SU-DHL-6 (cell line): ENCODE data around the gene MNX1.

ENCODE experiments used
- H2AFZ ChIP-seq: fragments of 200-600 bp; sonication (generic); 2 replicates; pipeline ENCODE4 v1.6.1; 2014; ENCODE audit warnings: low read depth, mild to moderate bottlenecking, moderate library complexity, mixed read lengths, antibody characterized with exemption, low read length; ENCODE audit not compliant: severe bottlenecking
- H3F3A ChIP-seq: fragments of 200-600 bp; shearing (Covaris generic); 2 replicates; pipeline ENCODE4 v1.6.0; 2016; ENCODE audit warnings: antibody characterized with exemption, mild to moderate bottlenecking; ENCODE audit not compliant: insufficient read depth
- H3K27ac ChIP-seq: fragments of 200-600 bp; sonication (generic); 2 replicates; pipeline ENCODE4 v1.5.1; 2016; ENCODE audit warnings: low read depth, mild to moderate bottlenecking, low read length, moderate library complexity, mixed read lengths
- H3K27me3 ChIP-seq: fragments of 200-600 bp; sonication (generic), shearing (Covaris generic); 2 replicates; pipeline ENCODE4 v1.6.0; 2014; ENCODE audit warnings: mild to moderate bottlenecking, low read length
- H3K36me3 ChIP-seq: fragments of 200-600 bp; sonication (generic); 2 replicates; pipeline ENCODE4 v1.6.1; 2014; ENCODE audit warnings: mild to moderate bottlenecking, low read length, mixed read lengths
- H3K4me2 ChIP-seq: fragments of 300-600, 200-600 bp; shearing (Covaris generic), sonication (generic); 2 replicates; pipeline ENCODE4 v1.6.0; 2014; ENCODE audit warnings: low read length, low read depth, mild to moderate bottlenecking; ENCODE audit not compliant: poor library complexity, severe bottlenecking
- H3K4me3 ChIP-seq: fragments of 200-600 bp; sonication (generic); 2 replicates; pipeline ENCODE4 v1.5.1; 2014; ENCODE audit warnings: antibody characterized with exemption, low read length, mild to moderate bottlenecking, mixed read lengths; ENCODE audit not compliant: insufficient read depth, poor library complexity, severe bottlenecking
- H3K79me2 ChIP-seq: fragments of 200-600 bp; sonication (generic); 2 replicates; pipeline ENCODE4 v1.6.1; 2014; ENCODE audit warnings: mild to moderate bottlenecking, low read length, moderate library complexity; ENCODE audit not compliant: insufficient read depth
- H3K9ac ChIP-seq: fragments of 200-600 bp; sonication (generic); 2 replicates; pipeline ENCODE4 v1.7.0; 2014; ENCODE audit warnings: mild to moderate bottlenecking, low read length
- H3K9me2 ChIP-seq: fragments of 200-600 bp; sonication (generic); replicated peaks from 2 replicates; pipeline ENCODE4 v1.6.1; 2014; ENCODE audit warnings: low read length; ENCODE audit not compliant: insufficient read depth
- H3K9me3 ChIP-seq: fragments of 200-600 bp; sonication (generic); 2 replicates; pipeline ENCODE4 v1.6.1; 2014; ENCODE audit warnings: low read length, mixed read lengths; ENCODE audit not compliant: insufficient read depth
- H4K20me1 ChIP-seq: fragments of 200-600 bp; sonication (generic); 2 replicates; pipeline ENCODE4 v1.6.1; 2014; ENCODE audit warnings: low read depth, mild to moderate bottlenecking, antibody characterized with exemption, low read length, moderate library complexity, mixed read lengths
- EZH2phosphoT487 ChIP-seq: fragments of 200-600 bp; sonication (generic), shearing (Covaris generic); conservative IDR thresholded peaks from 2 replicates; pipeline ENCODE4 v1.6.1; 2018; ENCODE audit warnings: mild to moderate bottlenecking, antibody characterized with exemption, low read length, moderate library complexity, mixed read lengths
- TF ChIP-seq, protein P1 (sequence below): fragments of 200-600 bp; sonication (generic); IDR thresholded peaks from one replicate; pipeline ENCODE4 v1.5.1; 2017; ENCODE audit warnings: antibody characterized with exemption, mild to moderate bottlenecking, low read length, moderate library complexity; ENCODE audit not compliant: insufficient read depth, poor library complexity, severe bottlenecking

MNX1 gene

DNA sequence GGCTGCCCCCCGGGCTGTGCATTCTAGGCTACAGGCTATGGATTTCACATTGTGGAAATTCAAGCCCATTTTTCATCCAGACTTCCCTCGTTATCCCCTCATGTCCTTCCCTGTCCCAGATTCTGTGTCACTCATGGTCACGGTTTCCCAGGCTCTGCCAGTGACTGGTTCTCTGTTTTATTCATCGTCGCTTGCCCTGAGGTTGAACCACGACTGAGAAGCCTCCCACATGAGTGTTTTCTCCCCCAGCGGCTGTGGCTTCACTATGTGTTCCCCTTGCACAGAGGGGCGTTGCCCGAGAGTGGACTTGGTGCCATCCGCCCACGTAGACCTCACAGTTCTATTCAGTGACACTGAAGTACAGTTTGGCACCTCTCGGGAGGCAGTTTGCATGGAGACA is 47.0 kb downstream of the MNX1 start:
- H3K27me3 ChIP-seq = no peaks in the 10 kb centered on the region
- no peaks in the 10 kb centered on the region for H3K9me2 ChIP-seq
- no peak overlapping the region for H3K4me3 ChIP-seq
- H3K9me3 ChIP-seq = no peaks in the 10 kb centered on the region
- H3F3A ChIP-seq = no peaks in the 10 kb centered on the region
- TF ChIP-seq, protein P1, sequence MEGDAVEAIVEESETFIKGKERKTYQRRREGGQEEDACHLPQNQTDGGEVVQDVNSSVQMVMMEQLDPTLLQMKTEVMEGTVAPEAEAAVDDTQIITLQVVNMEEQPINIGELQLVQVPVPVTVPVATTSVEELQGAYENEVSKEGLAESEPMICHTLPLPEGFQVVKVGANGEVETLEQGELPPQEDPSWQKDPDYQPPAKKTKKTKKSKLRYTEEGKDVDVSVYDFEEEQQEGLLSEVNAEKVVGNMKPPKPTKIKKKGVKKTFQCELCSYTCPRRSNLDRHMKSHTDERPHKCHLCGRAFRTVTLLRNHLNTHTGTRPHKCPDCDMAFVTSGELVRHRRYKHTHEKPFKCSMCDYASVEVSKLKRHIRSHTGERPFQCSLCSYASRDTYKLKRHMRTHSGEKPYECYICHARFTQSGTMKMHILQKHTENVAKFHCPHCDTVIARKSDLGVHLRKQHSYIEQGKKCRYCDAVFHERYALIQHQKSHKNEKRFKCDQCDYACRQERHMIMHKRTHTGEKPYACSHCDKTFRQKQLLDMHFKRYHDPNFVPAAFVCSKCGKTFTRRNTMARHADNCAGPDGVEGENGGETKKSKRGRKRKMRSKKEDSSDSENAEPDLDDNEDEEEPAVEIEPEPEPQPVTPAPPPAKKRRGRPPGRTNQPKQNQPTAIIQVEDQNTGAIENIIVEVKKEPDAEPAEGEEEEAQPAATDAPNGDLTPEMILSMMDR = no peak
- TF ChIP-seq EZH2phosphoT487 = no peak
- no peak overlapping the region for H3K9ac ChIP-seq
- no peak overlapping the region for H3K27ac ChIP-seq
- peaks cover 4% of the 10 kb centered on the region; the same call in 1 of the 2 replicates for H3K79me2 ChIP-seq
- H3K4me2 ChIP-seq = no peak overlapping the region
- H2AFZ ChIP-seq = no peak overlapping the region
- peaks cover 15% of the 10 kb centered on the region for H3K36me3 ChIP-seq
- H4K20me1 ChIP-seq = no peaks in the 10 kb centered on the region

DNA sequence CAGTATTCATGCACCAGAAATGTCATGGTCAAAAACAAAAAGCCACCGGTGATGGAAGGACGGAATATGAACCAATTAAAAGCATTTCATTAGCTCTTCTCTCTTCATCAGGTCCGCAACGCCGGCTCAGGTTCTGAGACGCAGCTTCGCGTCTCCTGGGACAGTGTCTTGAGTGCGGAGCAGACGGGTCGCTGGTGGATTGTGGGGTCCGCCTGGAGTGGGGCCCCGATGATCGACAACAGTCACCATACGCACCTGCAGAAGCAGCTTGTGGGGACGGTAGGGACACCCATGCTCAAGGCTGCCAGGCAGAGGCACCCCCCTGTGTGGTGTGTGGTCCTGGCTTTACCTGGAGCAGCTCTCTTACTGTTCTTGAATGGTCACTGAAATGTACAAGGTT is 47.6 kb downstream of the MNX1 start:
- Histone ChIP-seq H3K9me2 (no peaks in the 10 kb centered on the region), H3K27me3 (no peaks in the 10 kb centered on the region), H3K4me3 (no peak overlapping the region), H3F3A (no peaks in the 10 kb centered on the region), H2AFZ (no peak overlapping the region), H3K9me3 (no peaks in the 10 kb centered on the region), H3K79me2 (peaks cover 7% of the 10 kb centered on the region; the same call in 1 of the 2 replicates), H3K36me3 (peaks cover 16% of the 10 kb centered on the region), H3K4me2 (no peak overlapping the region), H3K27ac (no peak overlapping the region), H3K9ac (no peak overlapping the region), H4K20me1 (no peaks in the 10 kb centered on the region)
- TF ChIP-seq EZH2phosphoT487 = no peak
- TF ChIP-seq, protein P1 = no peak

DNA sequence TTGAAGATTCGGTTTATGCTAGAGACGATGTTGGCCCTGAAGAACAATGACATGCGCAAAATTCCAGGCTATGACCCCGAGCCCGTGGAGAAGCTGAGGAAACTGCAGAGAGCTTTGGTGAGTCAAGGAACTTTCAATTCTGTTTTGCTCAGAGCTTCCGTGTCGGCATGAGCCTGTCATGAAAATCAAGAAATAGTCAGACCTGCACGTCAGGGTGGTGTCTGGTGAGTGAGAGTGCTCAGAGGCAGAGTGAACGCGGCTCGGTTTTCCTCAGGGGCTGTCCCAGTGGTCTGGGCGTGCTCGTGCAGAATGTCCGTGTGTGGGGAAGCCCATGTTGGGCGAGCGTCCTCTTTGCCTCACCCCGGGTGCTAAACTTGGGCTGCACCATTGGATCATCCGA is 48.3 kb downstream of the MNX1 start:
- H3K9me2 ChIP-seq = no peaks in the 10 kb centered on the region
- H3K27me3 ChIP-seq = no peaks in the 10 kb centered on the region
- H4K20me1 ChIP-seq = no peaks in the 10 kb centered on the region
- no peak overlapping the region for H3K4me2 ChIP-seq
- peaks cover 9% of the 10 kb centered on the region; the same call in 1 of the 2 replicates for H3K79me2 ChIP-seq
- H3K9ac ChIP-seq = no peak overlapping the region
- H3K9me3 ChIP-seq = no peaks in the 10 kb centered on the region
- H3K4me3 ChIP-seq = no peak overlapping the region
- peaks cover 18% of the 10 kb centered on the region for H3K36me3 ChIP-seq
- H3F3A ChIP-seq = no peaks in the 10 kb centered on the region
- no peak for TF ChIP-seq EZH2phosphoT487
- TF ChIP-seq, protein P1 = no peak
- H3K27ac ChIP-seq = no peak overlapping the region
- no peak overlapping the region for H2AFZ ChIP-seq
